Measurements from ENCODE around the gene SLC34A3.

GRCh38 chr9:137188490-137189296 is 42.0 kb upstream of the SLC34A3 start, which contains the start of the genes ANAPC2 and SSNA1:
- peak; percentile 99 for TF ChIP-seq SP1 (CRISPR knock-in tag; conservative IDR thresholded peaks at IDR 0.05)
- no peak for TF ChIP-seq ZNF396 (CRISPR knock-in tag; IDR thresholded peaks at IDR 0.05; ENCODE audit: borderline replicate concordance)
- TF ChIP-seq, protein P1, sequence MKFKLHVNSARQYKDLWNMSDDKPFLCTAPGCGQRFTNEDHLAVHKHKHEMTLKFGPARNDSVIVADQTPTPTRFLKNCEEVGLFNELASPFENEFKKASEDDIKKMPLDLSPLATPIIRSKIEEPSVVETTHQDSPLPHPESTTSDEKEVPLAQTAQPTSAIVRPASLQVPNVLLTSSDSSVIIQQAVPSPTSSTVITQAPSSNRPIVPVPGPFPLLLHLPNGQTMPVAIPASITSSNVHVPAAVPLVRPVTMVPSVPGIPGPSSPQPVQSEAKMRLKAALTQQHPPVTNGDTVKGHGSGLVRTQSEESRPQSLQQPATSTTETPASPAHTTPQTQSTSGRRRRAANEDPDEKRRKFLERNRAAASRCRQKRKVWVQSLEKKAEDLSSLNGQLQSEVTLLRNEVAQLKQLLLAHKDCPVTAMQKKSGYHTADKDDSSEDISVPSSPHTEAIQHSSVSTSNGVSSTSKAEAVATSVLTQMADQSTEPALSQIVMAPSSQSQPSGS (CRISPR knock-in tag; IDR thresholded peaks at IDR 0.05; ENCODE audit: borderline replicate concordance, low read depth), result no peak
- TF ChIP-seq USF1 (CRISPR knock-in tag; IDR thresholded peaks at IDR 0.05), result peak; percentile 51; the same call in 1 of the 2 replicates
- TF ChIP-seq, protein P2, sequence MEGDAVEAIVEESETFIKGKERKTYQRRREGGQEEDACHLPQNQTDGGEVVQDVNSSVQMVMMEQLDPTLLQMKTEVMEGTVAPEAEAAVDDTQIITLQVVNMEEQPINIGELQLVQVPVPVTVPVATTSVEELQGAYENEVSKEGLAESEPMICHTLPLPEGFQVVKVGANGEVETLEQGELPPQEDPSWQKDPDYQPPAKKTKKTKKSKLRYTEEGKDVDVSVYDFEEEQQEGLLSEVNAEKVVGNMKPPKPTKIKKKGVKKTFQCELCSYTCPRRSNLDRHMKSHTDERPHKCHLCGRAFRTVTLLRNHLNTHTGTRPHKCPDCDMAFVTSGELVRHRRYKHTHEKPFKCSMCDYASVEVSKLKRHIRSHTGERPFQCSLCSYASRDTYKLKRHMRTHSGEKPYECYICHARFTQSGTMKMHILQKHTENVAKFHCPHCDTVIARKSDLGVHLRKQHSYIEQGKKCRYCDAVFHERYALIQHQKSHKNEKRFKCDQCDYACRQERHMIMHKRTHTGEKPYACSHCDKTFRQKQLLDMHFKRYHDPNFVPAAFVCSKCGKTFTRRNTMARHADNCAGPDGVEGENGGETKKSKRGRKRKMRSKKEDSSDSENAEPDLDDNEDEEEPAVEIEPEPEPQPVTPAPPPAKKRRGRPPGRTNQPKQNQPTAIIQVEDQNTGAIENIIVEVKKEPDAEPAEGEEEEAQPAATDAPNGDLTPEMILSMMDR (IDR thresholded peaks at IDR 0.05), result no peak
- no peak for TF ChIP-seq TCF7 (CRISPR knock-in tag; IDR thresholded peaks at IDR 0.05; ENCODE audit: low read depth)
- TF ChIP-seq, protein P3, sequence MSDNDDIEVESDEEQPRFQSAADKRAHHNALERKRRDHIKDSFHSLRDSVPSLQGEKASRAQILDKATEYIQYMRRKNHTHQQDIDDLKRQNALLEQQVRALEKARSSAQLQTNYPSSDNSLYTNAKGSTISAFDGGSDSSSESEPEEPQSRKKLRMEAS (CRISPR knock-in tag; IDR thresholded peaks at IDR 0.05), result peak; percentile 87; the same call in 1 of the 2 replicates
- no peak for TF ChIP-seq ATF3 (CRISPR knock-in tag; conservative IDR thresholded peaks at IDR 0.05)
- no peak for TF ChIP-seq EMX1 (CRISPR knock-in tag; IDR thresholded peaks at IDR 0.05)
- no peak for TF ChIP-seq ERG (CRISPR knock-in tag; IDR thresholded peaks at IDR 0.05)

Data from WTC11 (cell line).